ENCODE data around the gene POLD3. TPM values are rescaled to one million over a fixed set of nuclear protein-coding genes. Genes with fewer than 3 reads are reported as not detected.

Gene POLD3
- total RNA-seq, 2 donors from 2014 or later, result 9.3 to 13.8 TPM

DNA sequence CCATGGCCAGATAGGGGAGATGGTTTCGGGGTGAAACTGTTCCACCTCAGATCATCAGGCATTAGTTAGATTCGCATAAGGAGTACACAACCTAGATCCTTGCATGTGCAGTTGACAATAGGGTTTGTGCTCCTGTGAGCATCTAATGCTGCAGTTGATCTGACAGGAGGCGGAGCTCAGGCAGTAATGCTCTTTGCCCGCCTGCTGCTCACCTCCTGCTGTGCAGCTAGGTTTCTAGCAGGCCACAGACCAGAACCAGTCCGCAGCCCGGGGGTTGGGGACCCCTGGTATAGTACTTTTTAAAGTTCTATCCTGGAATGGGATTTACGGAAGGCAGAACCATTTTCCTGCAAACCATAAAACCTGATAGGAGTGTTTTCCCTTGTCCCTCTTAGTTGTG, 54.6 kb downstream of the POLD3 start:
- ATAC-seq, result no peak
- H3K9me3 ChIP-seq, result no peaks in the 10 kb centered on the region
- intact Hi-C loops (cut with DNase I), result loop anchor here (10.0 kb wide), 1 partner anchor 88 kb away; the partner anchor contains the start of gene CHRDL2
- H3K4me3 ChIP-seq, result no peak overlapping the region
- H3K36me3 ChIP-seq (replicated peaks in 1 of 2; ENCODE audit: insufficient read depth in 1 of 2, low read depth in 2 of 2), result peaks cover 0 to under 1% of the 10 kb centered on the region in 2 donors
- DNase-seq, result no peak
- no peak overlapping the region for H3K27ac ChIP-seq
- WGBS, 2 donors, result 92 to 97% methylated on average over 7 of the region's 7 CpGs
- TF ChIP-seq, protein P1, sequence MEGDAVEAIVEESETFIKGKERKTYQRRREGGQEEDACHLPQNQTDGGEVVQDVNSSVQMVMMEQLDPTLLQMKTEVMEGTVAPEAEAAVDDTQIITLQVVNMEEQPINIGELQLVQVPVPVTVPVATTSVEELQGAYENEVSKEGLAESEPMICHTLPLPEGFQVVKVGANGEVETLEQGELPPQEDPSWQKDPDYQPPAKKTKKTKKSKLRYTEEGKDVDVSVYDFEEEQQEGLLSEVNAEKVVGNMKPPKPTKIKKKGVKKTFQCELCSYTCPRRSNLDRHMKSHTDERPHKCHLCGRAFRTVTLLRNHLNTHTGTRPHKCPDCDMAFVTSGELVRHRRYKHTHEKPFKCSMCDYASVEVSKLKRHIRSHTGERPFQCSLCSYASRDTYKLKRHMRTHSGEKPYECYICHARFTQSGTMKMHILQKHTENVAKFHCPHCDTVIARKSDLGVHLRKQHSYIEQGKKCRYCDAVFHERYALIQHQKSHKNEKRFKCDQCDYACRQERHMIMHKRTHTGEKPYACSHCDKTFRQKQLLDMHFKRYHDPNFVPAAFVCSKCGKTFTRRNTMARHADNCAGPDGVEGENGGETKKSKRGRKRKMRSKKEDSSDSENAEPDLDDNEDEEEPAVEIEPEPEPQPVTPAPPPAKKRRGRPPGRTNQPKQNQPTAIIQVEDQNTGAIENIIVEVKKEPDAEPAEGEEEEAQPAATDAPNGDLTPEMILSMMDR (IDR thresholded peaks at IDR 0.05), result no peak
- TF ChIP-seq POLR2A (IDR thresholded peaks at IDR 0.05), result no peak
- H3K27me3 ChIP-seq, result no peaks in the 10 kb centered on the region
- H3K4me1 ChIP-seq, result no peaks in the 10 kb centered on the region

DNA sequence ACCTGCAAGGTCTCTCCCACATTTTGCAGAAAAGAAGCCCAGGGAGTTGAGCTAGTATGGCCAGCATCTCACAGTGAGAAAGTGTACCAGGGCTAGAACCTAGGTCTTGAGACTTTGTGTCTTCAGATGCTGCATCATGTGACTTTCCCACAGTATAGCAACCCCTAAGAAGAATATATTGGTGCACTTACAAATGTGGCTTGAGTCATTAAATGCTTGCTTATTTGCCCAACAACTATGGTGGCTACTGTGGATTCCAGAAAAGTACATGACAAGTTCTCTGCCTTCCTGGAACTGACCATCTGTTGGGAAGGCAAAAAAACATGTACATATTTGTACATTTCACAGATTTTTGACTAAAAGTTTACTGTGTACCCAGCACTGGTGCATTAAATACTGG, 55.0 kb downstream of the POLD3 start:
- ATAC-seq, result no peak
- Histone ChIP-seq H3K27ac (no peak overlapping the region), H3K4me1 (no peaks in the 10 kb centered on the region), H3K9me3 (no peaks in the 10 kb centered on the region), H3K4me3 (no peak overlapping the region), H3K36me3 (replicated peaks in 1 of 2; ENCODE audit: insufficient read depth in 1 of 2, low read depth in 2 of 2) (no peaks in the 10 kb centered on the region), H3K27me3 (no peaks in the 10 kb centered on the region)
- TF ChIP-seq POLR2A (IDR thresholded peaks at IDR 0.05), result no peak
- TF ChIP-seq, protein P1 (IDR thresholded peaks at IDR 0.05), result no peak
- intact Hi-C loops (cut with DNase I), result loop anchor here (10.0 kb wide), 1 partner anchor 87 kb away; the partner anchor contains the start of gene CHRDL2
- DNase-seq, result no peak

- ATAC-seq (no peak), DNase-seq (no peak)
- TF ChIP-seq POLR2A (IDR thresholded peaks at IDR 0.05), result no peak
- TF ChIP-seq, protein P1 (IDR thresholded peaks at IDR 0.05), result no peak
- H3K9me3 ChIP-seq, result no peaks in the 10 kb centered on the region
- H3K36me3 ChIP-seq (replicated peaks in 1 of 2; ENCODE audit: insufficient read depth in 1 of 2, low read depth in 2 of 2), result no peaks in the 10 kb centered on the region
- intact Hi-C loops (cut with DNase I), result loop anchor here (10.0 kb wide), 1 partner anchor 87 kb away; the partner anchor contains the start of gene CHRDL2
- WGBS, 2 donors, result 79 to 91% methylated on average over 3 of the region's 3 CpGs
- H3K4me1 ChIP-seq, result no peaks in the 10 kb centered on the region
- H3K4me3 ChIP-seq, result no peak overlapping the region
- no peaks in the 10 kb centered on the region for H3K27me3 ChIP-seq
- H3K27ac ChIP-seq, result no peak overlapping the region
Observed at GRCh38 chr11:74647831-74648230, 55.4 kb downstream of the POLD3 start.

DNA sequence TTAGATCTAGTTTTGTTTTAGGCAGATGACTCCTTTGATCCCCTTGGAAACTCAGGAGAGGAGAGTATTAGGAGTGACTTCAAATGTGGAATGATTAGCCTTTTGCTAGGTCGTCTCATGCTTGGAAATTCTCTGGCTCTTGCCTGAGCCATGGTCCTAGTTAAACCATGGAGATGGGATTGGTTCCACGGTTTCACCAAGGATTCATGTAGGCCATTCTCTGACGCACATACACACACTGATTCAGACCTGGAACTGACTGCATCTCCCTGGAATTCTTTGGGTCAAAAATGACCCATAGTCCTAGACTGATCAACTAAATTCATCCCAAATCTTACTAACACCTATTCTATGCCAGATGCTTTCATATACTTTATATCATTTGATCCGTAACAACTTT, 56.5 kb downstream of the POLD3 start:
- intact Hi-C loops (cut with DNase I), result loop anchor here (10.0 kb wide), 1 partner anchor 86 kb away; the partner anchor contains the start of gene CHRDL2
- H3K27me3 ChIP-seq, result no peaks in the 10 kb centered on the region
- no peak overlapping the region for H3K27ac ChIP-seq
- DNase-seq (no peak), ATAC-seq (no peak)
- no peaks in the 10 kb centered on the region for H3K9me3 ChIP-seq
- TF ChIP-seq, protein P1 (IDR thresholded peaks at IDR 0.05), result no peak
- no peak for TF ChIP-seq POLR2A (IDR thresholded peaks at IDR 0.05)
- no peaks in the 10 kb centered on the region for H3K36me3 ChIP-seq (replicated peaks in 1 of 2; ENCODE audit: insufficient read depth in 1 of 2, low read depth in 2 of 2)
- no peaks in the 10 kb centered on the region for H3K4me1 ChIP-seq
- H3K4me3 ChIP-seq, result no peak overlapping the region
- 92% methylated on average over 4 of the region's 4 CpGs for WGBS, 2 donors

DNA sequence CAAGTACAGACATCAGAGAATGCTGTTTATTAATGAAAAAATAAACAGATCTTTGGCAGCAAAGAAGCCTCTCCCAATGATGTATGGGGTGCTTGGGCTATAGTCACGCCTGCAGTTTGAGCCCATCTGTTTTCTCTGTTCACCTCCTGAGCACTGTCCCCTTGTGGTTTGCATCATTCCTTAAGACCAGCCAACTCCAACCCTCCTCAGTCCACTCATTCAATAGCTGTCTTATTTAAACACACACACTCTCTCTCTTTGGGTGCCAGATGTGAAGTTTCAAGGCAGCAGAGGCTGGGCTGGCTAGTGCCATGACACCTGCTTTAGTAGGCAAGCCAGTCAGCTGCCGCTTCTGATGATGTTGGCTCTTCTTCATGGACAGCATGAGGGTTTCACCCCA, 58.1 kb downstream of the POLD3 start:
- H3K9me3 ChIP-seq, result no peaks in the 10 kb centered on the region
- no peak overlapping the region for H3K4me3 ChIP-seq
- TF ChIP-seq POLR2A (IDR thresholded peaks at IDR 0.05), result no peak
- TF ChIP-seq, protein P1 (IDR thresholded peaks at IDR 0.05), result no peak
- no peaks in the 10 kb centered on the region for H3K27me3 ChIP-seq
- no peaks in the 10 kb centered on the region for H3K4me1 ChIP-seq
- 92 to 98% methylated on average over 2 of the region's 2 CpGs for WGBS, 2 donors
- no peak for DNase-seq
- H3K27ac ChIP-seq, result no peak overlapping the region
- no peaks in the 10 kb centered on the region for H3K36me3 ChIP-seq (replicated peaks in 1 of 2; ENCODE audit: insufficient read depth in 1 of 2, low read depth in 2 of 2)
- no peak for ATAC-seq
- intact Hi-C loops (cut with DNase I), result no loop called here

Data from body of pancreas (tissue), 4 donors.